ENCODE measurements around the gene SRA1.

The SRA1 gene

GRCh38 chr5:140550147-140551079 is 6.9 kb downstream of the SRA1 start:
- DNase-seq (ENCODE audit: low read depth in 2 of 3, low spot score in 2 of 3), result no peak

- DNase-seq (ENCODE audit: low read depth in 2 of 3, low spot score in 2 of 3), result no peak
Observed at GRCh38 chr5:140549237-140550144, 7.8 kb downstream of the SRA1 start.

DNA sequence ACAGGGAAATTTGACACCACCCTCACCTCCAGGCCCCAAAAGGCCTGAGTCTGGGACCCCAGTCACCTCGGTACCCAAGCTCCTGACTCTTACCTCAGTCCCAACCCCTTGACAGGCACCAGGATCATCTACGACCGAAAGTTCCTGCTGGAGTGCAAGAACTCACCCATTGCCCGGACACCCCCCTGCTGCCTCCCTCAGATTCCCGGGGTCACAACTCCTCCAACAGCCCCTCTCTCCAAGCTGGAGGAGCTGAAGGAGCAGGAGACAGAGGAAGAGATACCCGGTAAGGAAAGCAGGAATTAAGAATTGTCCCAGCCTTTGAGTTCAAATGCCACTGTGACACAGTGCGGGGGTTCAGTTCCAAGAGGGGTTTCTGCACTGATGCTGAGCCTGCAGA is 8.5 kb downstream of the SRA1 start:
- no peak for DNase-seq (ENCODE audit: low read depth in 2 of 3, low spot score in 2 of 3)

DNA sequence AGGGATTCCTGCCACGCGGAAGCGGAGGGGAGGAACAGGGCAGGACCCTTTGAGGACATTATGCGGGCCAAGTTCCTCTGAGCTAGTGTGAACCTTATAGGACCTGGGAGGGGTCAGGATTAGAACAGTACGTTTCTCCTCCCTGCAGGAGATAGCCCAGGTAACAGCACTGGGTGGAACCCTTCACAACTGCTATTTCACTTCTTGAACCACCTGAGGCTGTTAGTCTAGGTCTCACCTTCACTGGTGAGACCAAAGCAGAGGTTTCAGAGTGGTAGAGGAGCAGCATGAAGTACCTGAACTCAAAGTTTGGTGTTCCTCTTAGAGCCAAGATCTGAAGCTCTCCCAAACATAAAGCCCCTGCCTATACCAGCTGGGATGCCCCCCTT is 9.0 kb downstream of the SRA1 start:
- DNase-seq (ENCODE audit: low read depth in 2 of 3, low spot score in 2 of 3), result no peak

DNA sequence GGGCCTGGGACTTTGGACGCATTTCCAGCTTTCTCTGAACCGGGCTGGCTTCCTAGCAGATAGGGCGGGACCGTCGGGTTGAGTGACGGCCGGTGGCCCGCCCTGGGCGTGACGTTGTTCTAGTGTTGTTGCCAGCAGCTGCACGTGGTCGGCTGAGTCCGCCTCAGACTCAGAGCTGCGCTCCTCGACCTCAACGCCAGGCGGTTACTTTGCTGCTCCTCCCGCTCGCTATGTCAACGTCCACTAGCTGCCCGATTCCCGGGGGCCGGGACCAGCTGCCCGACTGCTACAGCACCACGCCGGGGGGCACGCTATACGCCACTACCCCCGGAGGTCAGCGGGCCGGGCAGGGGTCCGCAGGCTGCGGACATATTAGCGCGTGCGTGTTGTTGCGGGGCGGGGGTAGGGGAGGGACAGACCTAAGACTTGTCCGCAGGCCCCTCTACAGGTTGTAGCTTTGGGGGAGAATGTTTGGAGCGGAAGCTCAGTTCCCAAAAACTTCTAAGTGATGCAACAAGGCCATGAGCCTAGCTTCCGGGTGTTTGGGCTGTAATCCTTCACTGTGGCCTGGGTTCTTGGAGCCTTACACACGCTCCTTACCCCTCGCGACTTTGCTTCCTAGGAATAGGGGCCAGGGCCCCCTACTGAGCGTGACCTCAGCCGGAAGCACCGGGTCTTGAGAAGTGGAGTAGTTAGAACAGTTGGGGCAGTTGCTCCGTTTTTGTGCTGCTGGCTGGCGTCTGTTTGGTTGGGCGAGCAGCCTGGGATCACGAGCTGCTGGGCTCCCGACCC is 9.6 kb downstream of the SRA1 start, which contains the start of gene EIF4EBP3:
Gene EIF4EBP3, plus strand, starts transcription at position 155 of the 792 bp plus-strand sequence. Its CDS starts 76 bp downstream, at position 231.
- peak; percentile 51 to 77 (median 67) for DNase-seq (ENCODE audit: low read depth in 2 of 3, low spot score in 2 of 3)

GRCh38 chr5:140546851-140547507 is 10.3 kb downstream of the SRA1 start:
- DNase-seq (ENCODE audit: low read depth in 2 of 3, low spot score in 2 of 3), result no peak

DNA sequence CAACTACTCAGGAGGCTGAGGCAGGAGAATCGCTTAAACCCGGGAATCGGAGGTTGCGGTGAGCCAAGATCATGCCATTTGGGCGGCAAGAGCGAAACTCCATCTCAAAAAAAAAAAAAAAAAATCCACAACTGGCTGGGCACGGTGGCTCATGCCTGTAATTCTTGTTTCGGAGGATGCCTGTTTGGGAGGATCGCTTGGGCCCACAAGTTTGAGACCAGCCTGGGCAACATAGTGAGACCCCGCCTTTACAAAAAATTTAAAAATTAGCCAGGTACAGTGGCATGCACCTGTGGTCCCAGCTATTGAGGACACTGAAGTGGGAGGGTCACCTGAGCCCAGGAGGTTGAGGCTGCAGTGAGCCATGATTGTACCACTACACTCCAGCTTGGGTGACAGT is 11.7 kb downstream of the SRA1 start:
- DNase-seq (ENCODE audit: low read depth in 2 of 3, low spot score in 2 of 3), result no peak

- DNase-seq (ENCODE audit: low read depth in 2 of 3, low spot score in 2 of 3), result no peak
Observed at GRCh38 chr5:140544986-140545385, 12.3 kb downstream of the SRA1 start.

- DNase-seq (ENCODE audit: low read depth in 2 of 3, low spot score in 2 of 3), result no peak
Observed at GRCh38 chr5:140542972-140543371, 14.3 kb downstream of the SRA1 start.

DNA sequence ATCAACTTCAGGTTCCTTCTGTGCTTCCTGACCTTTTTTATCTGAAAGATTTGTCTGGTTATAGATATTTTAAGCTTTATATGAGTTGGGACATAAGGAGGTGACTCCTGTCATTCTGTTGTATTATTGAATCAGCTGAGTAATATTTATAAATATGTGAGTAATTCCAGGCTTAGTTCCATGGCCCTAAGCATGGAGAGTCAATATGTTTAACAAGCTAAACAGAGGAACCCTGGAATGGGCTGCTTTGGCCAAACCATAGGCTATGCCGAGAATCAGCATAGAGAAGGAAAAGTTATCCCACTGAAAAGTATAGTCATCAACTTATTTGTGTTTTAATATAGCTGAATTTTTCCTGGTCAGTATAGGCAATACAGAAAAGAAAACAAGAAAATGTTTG is 17.0 kb downstream of the SRA1 start:
- no peak for DNase-seq (ENCODE audit: low read depth in 2 of 3, low spot score in 2 of 3)

DNA sequence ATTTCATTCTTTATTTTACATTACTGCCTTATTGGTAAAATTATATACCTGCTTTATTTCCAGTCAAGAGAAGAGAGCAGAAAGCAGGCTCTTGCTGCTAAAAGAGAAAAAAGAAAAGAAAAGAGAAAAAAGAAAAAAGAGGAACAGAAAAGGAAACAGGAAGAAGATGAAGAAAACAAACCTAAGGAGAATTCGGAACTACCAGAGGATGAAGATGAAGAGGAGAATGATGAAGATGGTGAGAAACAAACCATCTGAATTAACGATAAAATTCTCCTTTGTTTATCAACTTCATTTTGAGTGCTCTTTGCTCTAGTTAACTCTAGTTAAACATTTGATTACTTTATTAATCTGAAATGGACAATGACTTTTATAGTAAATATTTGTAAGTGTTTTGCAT is 33.3 kb downstream of the SRA1 start:
- no peak for DNase-seq (ENCODE audit: low read depth in 2 of 3, low spot score in 2 of 3)

DNA sequence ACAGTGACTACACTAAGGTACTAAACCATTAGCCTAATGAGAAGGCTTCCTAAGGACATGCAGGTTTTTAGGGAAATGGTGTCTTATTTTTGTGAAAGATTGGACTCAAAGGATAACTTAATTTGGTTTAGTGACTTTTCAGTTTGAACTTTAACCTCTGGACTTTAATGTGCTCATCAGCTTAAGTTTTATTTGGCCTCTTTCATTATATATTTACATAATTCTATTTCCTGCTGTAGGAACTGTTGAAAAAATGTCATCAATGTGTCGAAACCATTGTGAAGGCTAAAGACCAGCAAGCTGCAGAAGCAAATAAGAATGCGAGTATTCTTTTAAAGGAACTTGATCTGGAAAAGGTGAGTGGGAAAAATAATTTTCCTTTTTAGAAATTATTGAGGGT is 44.1 kb downstream of the SRA1 start:
- DNase-seq (ENCODE audit: low read depth in 2 of 3, low spot score in 2 of 3), result no peak

GRCh38 chr5:140509898-140510297 is 47.4 kb downstream of the SRA1 start:
- no peak for DNase-seq (ENCODE audit: low read depth in 2 of 3, low spot score in 2 of 3)

- DNase-seq (ENCODE audit: low read depth in 2 of 3, low spot score in 2 of 3), result no peak
Observed at GRCh38 chr5:140502834-140503233, 54.4 kb downstream of the SRA1 start.
